PFSK-1 (cell line): ENCODE data around the gene CHERP.

Experiments
- FOXP2 ChIP-seq: optimal IDR thresholded peaks from 2 replicates; pipeline ENCODE3; 2011; ENCODE audit warnings: borderline replicate concordance, control low read depth, inconsistent platforms; ENCODE audit not compliant: insufficient read depth; ENCODE audit errors: extremely low read length, extremely low read depth
- POLR2AphosphoS5 ChIP-seq: IDR thresholded peaks from 2 replicates; pipeline ENCODE4 v1.6.1; 2012; ENCODE audit warnings: low read depth, mild to moderate bottlenecking, control low read depth, low read length, moderate library complexity
- SIN3A ChIP-seq: IDR thresholded peaks from 2 replicates; pipeline ENCODE4 v1.6.1; 2012; ENCODE audit warnings: mild to moderate bottlenecking, low read length, moderate library complexity, borderline replicate concordance; ENCODE audit not compliant: insufficient read depth
- TAF1 ChIP-seq: IDR thresholded peaks from 2 replicates; pipeline ENCODE4 v1.6.1; 2012; ENCODE audit warnings: low read length, control low read depth, borderline replicate concordance; ENCODE audit not compliant: insufficient read depth
- TF ChIP-seq, protein P1 (sequence below), 2 experiments: IDR thresholded peaks; 2 replicates each; pipeline versions ENCODE4 v1.6.1 to v1.8.0; 2011 to 2012; ENCODE audit warnings: low read depth in 2 of 2, low read length in 2 of 2, control low read depth in 1 of 2, inconsistent platforms in 1 of 2, mild to moderate bottlenecking in 1 of 2, moderate library complexity in 1 of 2; ENCODE audit not compliant: insufficient read depth in 1 of 2

The CHERP gene

DNA sequence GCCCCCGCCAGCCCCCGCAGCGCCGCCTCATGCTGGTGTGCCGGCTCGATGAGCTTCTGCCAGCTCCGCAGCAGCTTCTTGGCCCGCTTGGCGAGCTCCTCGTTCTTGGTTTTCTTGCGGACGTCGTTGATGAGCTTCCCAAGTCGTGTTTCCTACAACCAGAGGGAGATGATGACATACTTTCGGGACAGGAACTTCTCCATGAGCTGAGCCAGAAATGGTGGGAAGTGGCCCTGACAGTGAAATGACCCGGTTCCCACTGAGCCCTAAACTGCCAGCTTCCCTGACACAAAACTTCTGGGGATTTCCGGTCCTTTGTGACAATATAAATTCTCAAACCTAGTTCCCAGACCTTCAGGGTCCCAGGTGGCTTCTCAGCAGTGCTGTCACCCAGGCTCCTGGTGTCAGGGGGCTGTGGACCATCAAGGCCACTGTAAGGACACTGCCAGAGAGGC lies 35.3 kb upstream of the CHERP start:
- TF ChIP-seq FOXP2, result no peak
- TF ChIP-seq, protein P1, sequence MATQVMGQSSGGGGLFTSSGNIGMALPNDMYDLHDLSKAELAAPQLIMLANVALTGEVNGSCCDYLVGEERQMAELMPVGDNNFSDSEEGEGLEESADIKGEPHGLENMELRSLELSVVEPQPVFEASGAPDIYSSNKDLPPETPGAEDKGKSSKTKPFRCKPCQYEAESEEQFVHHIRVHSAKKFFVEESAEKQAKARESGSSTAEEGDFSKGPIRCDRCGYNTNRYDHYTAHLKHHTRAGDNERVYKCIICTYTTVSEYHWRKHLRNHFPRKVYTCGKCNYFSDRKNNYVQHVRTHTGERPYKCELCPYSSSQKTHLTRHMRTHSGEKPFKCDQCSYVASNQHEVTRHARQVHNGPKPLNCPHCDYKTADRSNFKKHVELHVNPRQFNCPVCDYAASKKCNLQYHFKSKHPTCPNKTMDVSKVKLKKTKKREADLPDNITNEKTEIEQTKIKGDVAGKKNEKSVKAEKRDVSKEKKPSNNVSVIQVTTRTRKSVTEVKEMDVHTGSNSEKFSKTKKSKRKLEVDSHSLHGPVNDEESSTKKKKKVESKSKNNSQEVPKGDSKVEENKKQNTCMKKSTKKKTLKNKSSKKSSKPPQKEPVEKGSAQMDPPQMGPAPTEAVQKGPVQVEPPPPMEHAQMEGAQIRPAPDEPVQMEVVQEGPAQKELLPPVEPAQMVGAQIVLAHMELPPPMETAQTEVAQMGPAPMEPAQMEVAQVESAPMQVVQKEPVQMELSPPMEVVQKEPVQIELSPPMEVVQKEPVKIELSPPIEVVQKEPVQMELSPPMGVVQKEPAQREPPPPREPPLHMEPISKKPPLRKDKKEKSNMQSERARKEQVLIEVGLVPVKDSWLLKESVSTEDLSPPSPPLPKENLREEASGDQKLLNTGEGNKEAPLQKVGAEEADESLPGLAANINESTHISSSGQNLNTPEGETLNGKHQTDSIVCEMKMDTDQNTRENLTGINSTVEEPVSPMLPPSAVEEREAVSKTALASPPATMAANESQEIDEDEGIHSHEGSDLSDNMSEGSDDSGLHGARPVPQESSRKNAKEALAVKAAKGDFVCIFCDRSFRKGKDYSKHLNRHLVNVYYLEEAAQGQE (IDR thresholded peaks at IDR 0.05; ENCODE audit: insufficient read depth in 1 of 2, low read depth in 2 of 2, low read length in 2 of 2), result no peak
- no peak for TF ChIP-seq SIN3A
- no peak for TF ChIP-seq POLR2AphosphoS5
- no peak for TF ChIP-seq TAF1

DNA sequence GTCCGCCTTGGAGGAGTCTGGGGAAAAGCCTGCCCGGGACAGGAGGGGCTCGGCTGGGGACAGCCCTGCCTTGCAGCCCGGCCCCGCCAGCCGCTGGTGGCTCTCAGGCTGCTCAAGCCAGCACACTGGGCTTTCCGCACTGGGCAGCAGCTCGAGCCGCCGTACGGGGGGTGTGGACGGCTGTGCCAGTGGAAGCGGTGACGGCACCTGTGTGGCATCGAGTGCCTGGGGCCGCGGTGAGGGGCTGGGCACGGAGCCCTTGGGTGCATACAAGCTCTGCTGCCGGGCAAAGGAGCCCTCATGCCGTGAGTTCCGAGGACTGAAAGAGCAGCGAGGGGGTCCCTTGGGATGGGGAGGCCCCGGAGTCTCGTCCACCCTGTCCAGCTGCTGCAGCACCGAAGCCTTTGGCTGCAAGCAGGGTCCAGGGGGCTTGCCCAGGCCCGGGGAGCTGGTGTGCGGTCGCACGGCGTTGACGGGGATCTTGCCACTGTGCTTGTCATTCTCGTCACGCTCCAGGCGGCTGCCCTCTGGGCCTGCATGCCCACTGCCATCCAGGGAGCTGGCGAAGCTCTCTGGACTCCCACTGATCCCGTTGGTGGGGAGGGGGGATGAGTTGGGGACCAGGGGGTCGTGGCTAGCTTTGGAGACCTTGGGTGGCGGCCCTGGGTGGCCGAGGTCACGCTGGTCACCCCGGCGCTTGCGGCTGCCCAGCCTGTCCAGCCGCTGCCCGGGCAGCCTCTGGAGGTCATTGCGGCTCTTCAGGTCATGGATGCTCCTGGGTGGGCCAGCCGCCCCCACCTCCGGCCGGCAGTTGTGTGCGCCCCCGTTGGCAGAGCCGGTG lies 34.7 kb upstream of the CHERP start:
- TF ChIP-seq POLR2AphosphoS5 (no peak), TAF1 (no peak), SIN3A (no peak), FOXP2 (no peak)
- TF ChIP-seq, protein P1 (IDR thresholded peaks at IDR 0.05; ENCODE audit: insufficient read depth in 1 of 2, low read depth in 2 of 2, low read length in 2 of 2), result no peak

DNA sequence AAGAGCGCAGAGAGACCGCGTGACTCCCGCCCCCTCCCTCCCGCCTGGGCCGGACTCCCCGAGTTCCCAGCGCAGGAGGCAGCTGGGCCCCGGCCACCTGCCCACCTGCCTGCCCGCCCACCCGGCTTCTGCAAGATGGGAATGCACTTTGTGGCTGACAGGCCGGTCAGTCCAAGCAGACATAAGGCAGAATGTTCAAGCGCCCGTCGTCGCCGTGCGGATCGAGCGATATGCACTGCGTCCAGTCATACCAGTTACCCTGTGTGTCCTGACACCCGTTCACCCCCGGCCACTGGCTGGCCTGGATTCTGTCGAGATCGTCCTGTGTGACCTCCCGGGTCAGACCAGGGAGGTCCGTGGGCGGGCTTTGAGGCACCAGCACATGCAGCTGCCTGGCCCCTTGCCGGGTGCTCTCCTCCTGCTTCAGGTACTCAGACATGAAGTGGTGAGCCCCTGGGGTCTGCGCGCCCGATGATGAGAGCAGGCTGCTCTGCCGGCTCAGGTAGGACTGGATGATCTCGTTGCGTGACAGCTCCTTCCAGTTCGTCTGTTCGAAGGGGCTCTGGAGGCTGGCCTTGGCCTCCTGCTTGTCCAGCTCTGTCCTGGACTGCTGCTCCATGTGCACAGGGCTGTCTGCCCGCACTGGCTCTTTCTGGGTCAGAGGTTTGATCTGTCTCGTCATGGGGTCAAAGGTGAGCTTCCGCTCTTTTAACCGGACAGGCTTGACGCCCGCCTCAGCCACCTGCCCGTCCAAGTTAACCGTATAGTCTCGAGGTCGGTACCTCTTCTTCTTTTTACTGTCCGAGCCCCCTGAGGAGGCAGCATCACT lies 33.8 kb upstream of the CHERP start:
- TF ChIP-seq SIN3A, result no peak
- TF ChIP-seq POLR2AphosphoS5, result no peak
- no peak for TF ChIP-seq FOXP2
- TF ChIP-seq TAF1, result no peak
- TF ChIP-seq, protein P1 (IDR thresholded peaks at IDR 0.05; ENCODE audit: insufficient read depth in 1 of 2, low read depth in 2 of 2, low read length in 2 of 2), result no peak

DNA sequence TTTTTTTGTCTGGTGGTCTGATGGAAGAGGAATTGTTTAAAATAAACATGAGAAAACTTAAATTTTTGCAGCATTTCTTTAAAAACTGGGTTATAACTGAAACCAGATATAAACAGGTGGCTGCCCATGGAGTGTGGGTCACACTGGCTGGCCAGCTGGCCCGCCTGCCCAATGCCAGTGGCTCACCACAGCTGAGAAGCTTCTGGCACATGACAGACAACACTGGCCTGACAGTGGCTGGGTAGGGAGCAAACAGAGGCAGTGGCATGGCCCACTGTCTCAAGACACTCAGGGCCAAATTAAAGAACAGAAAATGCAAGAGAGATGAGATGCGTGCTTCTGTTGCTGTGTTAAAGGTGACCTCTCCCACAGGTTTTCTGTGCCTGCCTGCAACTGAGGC lies 33.0 kb upstream of the CHERP start:
- no peak for TF ChIP-seq TAF1
- no peak for TF ChIP-seq POLR2AphosphoS5
- TF ChIP-seq, protein P1 (IDR thresholded peaks at IDR 0.05; ENCODE audit: insufficient read depth in 1 of 2, low read depth in 2 of 2, low read length in 2 of 2), result no peak
- TF ChIP-seq FOXP2, result no peak
- TF ChIP-seq SIN3A, result no peak
